ENCODE measurements around the gene GREB1.
A peak's percentile ranks its signal among the peaks of the same experiment; 100 is the strongest.

GREB1 gene

DNA sequence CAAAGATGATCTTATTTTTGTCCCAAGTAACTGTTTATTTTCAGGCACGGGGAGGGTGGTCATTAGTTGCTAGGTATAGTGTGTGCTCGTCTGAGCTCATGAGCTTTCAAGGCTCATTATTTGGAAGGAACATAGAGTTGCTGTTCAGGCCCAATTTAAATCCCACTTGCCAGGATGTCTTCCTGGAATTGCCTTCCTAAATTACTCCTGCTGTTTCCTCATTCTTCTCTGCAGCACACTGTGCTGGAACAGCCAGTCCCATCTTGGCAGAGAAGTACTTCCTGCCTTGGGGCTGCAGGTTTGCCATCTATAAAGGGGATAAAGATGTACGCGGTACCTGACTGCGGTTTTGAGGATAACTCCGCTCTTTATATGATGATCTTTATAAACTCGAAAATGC lies 37.3 kb downstream of the GREB1 start:
- in situ Hi-C loops (cut with HindIII; ENCODE audit: low sequenced_read_pairs) = no loop called here
- no peak overlapping the region for H3K4me3 ChIP-seq (ENCODE audit: low read depth, low read length)
- TF ChIP-seq, protein P1, sequence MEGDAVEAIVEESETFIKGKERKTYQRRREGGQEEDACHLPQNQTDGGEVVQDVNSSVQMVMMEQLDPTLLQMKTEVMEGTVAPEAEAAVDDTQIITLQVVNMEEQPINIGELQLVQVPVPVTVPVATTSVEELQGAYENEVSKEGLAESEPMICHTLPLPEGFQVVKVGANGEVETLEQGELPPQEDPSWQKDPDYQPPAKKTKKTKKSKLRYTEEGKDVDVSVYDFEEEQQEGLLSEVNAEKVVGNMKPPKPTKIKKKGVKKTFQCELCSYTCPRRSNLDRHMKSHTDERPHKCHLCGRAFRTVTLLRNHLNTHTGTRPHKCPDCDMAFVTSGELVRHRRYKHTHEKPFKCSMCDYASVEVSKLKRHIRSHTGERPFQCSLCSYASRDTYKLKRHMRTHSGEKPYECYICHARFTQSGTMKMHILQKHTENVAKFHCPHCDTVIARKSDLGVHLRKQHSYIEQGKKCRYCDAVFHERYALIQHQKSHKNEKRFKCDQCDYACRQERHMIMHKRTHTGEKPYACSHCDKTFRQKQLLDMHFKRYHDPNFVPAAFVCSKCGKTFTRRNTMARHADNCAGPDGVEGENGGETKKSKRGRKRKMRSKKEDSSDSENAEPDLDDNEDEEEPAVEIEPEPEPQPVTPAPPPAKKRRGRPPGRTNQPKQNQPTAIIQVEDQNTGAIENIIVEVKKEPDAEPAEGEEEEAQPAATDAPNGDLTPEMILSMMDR (IDR thresholded peaks at IDR 0.05; ENCODE audit: low read depth, low read length) = no peak
- DNase-seq (ENCODE audit: low read depth, low spot score) = no peak

DNA sequence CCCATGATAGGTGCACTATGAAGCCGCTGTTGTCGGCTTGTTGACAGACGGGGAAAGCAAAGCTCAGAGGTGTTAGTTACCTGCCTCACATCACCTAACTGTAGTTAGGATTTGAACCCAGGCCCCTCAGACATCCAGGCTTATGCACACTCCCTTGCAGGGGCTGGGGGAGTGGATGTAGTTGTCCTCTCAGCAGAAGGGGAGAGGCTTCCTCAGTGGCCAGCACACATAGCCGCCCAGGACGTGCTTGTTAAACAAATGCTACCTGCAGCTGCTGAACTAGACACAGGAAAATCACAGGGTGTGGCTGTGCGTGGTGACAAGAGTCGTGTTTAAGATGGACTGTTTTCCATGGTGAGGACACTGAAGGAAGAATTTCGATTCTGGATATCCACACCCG lies 39.2 kb downstream of the GREB1 start:
- TF ChIP-seq, protein P1 (IDR thresholded peaks at IDR 0.05; ENCODE audit: low read depth, low read length) = no peak
- no peak overlapping the region for H3K4me3 ChIP-seq (ENCODE audit: low read depth, low read length)
- in situ Hi-C loops (cut with HindIII; ENCODE audit: low sequenced_read_pairs) = no loop called here

DNA sequence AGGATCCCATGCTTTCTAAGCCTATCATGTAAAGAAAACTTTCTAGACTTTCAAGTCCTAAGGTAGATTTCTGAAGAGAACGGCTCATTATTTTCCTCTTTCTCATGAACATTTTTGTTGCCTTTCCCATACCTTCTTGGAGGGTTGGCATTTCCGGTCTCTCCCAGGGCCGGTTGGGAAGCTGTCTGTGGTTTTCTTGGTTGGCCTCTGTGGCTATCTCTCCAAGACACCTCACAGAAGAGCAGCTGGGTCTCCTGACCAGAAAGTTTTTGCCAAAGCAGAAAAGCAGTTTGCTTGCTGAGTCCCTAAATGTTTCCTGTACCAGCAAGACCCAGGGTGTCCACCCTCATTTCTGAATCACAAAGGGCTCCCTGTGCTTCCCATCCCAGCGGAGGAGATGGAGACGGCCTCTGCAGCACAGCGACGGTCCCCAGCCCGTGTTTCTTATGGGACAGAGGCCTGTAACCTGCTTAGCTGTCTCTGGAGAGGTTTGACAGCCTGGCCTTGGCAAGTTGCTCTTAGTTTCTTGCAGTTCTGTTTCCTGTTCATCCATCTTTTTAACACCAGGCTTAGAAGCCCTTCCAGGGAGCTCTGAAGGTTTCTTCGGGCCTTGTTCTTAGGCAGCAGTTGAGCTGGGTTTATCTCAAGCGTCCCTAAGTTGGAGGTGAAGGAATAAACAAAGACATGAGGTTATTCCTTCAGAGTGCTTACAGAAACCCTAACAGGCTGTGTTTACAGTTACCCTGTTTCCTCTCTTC lies 39.8 kb downstream of the GREB1 start:
- no peak overlapping the region for H3K4me3 ChIP-seq (ENCODE audit: low read depth, low read length)
- TF ChIP-seq, protein P1 (IDR thresholded peaks at IDR 0.05; ENCODE audit: low read depth, low read length) = no peak
- peak; percentile 32 for DNase-seq (ENCODE audit: low read depth, low spot score)
- in situ Hi-C loops (cut with HindIII; ENCODE audit: low sequenced_read_pairs) = no loop called here

More for the DNA sequence above, 39.2 kb downstream of the GREB1 start:
- no peak for DNase-seq (ENCODE audit: low read depth, low spot score)

DNA sequence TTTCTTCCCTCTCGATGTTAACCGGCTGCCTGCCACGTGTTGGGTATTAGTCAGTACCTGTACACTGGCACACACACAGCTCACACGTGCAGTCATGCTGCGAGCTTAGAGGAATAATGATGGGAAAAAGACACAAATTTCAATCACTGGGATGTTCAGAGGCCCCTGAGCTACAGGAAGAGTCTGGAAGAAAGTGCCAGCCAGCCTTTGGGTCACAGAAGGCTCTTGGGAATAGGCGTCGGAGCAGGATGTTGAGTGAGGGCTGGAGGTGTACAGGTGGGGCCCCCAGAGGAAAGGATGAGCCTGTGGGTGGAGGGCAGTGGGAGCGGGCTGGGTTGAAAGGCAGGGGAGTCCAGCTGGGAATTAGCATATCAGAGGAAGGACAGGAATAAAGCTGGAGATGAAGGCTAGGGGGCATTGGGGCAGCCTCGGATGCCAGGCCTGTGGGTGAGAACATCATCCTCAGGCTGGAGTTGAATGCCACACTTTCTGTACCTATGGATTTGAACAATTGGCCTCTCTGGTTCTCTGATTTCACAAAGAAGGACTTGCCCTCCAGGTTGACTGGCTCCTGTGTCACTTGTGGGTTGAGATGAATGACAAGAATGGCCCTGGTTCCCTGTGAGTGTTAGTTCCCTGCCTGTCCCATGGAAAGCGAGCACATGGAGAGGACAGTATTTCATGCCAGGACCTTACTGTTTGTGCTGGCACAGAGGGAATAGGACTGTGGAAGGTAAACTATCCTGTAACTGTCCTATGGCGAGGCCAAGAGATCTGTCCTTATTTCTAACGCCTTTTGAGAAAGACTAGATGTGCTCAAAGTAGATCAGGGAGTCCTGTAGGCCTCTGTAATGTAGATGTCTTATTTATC lies 40.6 kb downstream of the GREB1 start:
- TF ChIP-seq, protein P1 (IDR thresholded peaks at IDR 0.05; ENCODE audit: low read depth, low read length) = no peak
- DNase-seq (ENCODE audit: low read depth, low spot score) = no peak
- in situ Hi-C loops (cut with HindIII; ENCODE audit: low sequenced_read_pairs) = no loop called here
- no peak overlapping the region for H3K4me3 ChIP-seq (ENCODE audit: low read depth, low read length)

DNA sequence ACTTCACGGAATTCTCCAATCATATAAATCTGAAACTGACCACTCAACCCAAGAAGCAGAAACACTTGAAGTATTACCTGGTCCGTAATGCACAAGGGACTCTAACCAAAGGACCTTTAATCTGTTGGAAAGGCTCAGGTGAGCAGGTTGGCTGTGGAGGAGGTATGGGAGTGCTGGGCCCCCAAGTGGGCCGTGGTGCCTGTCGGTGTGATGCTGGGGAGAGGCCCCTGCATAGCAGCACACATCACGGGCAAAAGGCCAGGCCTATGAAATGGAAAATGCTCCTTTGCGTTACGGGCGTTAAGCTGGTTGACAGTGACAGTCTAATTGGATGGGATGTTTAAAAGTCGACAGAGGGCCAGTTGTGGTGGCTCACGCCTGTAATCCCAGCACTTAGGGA lies 42.6 kb downstream of the GREB1 start:
- in situ Hi-C loops (cut with HindIII; ENCODE audit: low sequenced_read_pairs) = no loop called here
- TF ChIP-seq, protein P1 (IDR thresholded peaks at IDR 0.05; ENCODE audit: low read depth, low read length) = no peak
- no peak overlapping the region for H3K4me3 ChIP-seq (ENCODE audit: low read depth, low read length)
- DNase-seq (ENCODE audit: low read depth, low spot score) = no peak

DNA sequence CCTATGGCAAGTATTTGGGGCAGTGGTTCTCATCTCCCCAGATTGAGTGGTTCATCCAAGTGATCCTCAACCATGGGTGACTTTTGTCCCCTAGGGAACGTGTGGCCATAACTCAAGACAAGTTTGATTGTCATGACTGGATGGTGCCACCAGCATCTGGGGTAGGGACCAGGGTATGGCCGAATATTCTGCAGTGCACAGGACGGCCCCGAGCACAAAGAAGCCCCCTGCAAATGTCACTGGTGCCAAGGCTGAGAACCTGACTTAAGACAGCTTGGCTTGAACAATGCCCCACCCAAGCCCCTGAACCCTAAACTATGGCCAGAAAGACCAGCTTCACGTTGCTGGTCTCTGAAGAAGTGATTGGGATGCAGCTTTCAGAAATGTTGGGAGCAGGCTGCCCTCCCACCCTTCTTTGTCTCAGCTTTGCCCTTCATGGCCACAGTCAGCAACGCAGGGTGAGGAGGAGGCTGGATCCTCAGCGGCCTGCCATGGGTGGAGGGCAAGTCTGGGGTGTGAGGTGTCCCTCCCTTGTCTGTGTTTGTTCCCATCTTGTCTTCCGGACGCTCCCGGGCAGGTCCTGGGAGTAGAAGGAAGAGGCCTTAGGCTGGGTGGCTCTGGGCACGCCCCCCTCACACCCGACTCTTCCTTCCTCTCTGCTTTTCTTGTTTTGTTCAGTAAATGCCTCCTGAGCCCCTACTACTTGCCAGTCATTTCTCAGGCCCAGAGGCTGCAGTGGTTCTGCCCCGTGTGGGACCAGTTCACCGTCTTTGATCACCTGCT lies 43.4 kb downstream of the GREB1 start:
- DNase-seq (ENCODE audit: low read depth, low spot score) = no peak
- TF ChIP-seq, protein P1 (IDR thresholded peaks at IDR 0.05; ENCODE audit: low read depth, low read length) = no peak
- H3K4me3 ChIP-seq (ENCODE audit: low read depth, low read length) = no peak overlapping the region
- in situ Hi-C loops (cut with HindIII; ENCODE audit: low sequenced_read_pairs) = no loop called here
